Activated T-helper 1 cell treated with Interleukin-2 at 50 U/mL for 16 hours (primary cell): ENCODE results near the gene GALNT13.

Experiments used
- DNase-seq: peaks from one replicate; pipeline ENCODE4 v3.0.0-alpha.2; 2020; ENCODE audit warnings: low read depth

GALNT13 gene

GRCh38 chr2:154307007-154307406 lies 435.3 kb downstream of the GALNT13 start:
- DNase-seq = no peak

DNA sequence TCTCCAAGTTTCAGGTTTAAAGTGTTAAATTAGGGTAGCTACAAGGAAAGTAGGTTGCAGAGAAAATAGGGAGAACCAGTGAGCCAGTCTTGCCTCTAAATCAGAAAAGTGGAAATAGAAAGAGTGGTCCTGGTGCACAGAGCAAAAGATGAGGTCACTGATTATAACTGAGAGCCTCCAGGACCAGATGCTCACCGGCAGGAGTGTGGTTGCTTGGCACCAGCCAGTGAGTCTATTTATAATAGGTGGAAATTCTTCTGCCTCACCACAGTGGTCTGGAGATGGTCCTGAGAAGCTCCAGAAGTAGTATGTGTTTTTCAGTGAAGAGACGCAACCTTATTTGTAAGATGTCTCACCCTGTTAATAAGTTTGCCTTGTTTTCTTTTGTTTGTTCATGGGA lies 452.9 kb downstream of the GALNT13 start:
- no peak for DNase-seq

DNA sequence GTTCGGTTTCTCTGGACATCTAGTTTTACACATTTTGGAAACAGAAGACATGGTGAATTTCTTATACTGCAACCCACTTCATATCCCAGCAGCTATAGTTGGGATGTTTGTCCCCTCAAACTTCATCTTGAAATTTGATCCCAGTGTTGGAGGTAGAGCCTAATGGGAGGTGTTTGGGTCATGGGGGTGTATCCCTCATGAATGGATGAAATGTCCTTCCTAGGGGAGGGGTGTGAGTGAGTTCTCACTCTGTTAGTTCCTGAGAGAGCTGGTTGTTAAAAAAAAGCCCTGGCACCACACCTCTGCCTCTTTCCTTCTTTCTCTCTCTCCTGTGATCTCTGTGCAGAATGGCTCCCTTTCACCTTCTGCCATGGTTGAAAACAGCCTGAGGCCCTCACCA lies 457.8 kb downstream of the GALNT13 start:
- DNase-seq = no peak

DNA sequence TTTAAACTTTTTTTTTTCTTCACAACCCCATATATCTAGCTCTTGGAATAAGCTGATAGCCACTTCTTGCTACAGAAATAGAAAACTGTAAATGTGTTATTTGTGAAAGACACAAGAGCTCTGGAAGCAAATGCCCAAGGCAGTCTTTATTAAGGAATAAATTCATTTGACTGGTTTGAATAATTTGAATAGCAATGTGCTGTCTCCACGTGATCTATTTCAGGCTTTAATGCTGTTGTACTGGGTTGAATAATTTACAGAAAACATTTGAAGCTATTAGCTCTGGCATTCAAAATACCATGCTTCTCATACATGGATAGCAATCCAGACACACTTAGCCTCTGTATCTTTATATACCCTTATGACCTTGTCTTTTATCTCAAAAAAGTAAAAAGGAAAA lies 460.1 kb downstream of the GALNT13 start:
- no peak for DNase-seq

GRCh38 chr2:154336201-154336600 lies 464.5 kb downstream of the GALNT13 start:
- no peak for DNase-seq

GRCh38 chr2:154338352-154338967 lies 466.7 kb downstream of the GALNT13 start:
- DNase-seq = no peak

DNA sequence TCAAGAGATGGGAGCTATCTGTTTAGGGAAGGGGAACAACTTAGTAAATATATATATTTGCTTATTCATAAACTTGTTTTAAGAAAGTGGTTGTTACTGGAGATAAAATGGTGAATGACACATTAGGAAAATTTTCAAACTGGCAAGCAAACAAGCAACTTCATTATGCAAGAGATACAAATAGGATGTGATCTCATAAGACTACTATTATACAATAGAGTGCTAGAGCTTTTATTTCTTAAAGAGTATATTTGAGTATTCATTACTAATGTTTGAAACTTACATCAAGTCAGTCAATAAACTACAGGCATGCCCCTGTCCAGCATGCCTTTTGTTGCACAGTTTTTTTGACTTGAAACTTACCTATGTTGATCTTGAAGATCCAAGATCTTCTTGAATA lies 471.6 kb downstream of the GALNT13 start:
- no peak for DNase-seq

DNA sequence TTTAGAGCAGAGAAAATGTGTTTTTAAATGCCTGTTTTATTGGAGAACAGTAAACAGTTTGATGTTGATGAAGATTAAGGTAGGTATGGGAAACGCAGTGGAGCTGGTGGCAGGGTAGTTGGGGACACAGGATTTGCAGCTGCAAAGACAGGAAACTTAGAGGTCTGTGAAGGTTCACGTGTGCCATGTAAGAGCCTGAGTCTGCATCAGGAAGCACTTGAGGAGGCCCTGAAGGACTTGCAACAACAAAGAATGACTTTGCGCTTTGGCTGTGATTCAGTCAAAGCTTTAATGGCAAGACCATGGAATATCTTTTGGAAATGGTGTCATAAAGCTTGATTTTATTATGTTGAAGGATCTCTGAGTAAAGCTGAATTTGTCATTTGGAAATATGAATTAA lies 479.2 kb downstream of the GALNT13 start:
- no peak for DNase-seq

DNA sequence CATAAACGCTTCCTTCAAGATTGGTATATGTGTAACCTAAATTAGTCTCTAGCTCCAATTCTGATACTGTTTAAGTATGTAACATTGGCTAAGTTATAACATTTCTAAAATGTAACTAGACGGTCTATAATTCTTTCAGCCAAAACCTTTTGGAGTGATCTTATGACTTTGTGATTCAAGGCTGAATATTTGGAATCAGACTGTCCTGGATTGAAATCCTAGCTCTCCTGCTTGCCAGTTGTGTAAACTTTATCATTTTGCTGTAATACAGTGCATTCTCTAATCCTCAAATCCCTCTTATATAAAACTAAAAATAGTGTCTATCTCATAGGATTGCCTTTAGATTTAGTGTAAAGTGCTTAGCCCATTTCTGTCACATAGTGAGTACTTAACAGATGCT lies 489.6 kb downstream of the GALNT13 start:
- no peak for DNase-seq

- no peak for DNase-seq
These were observed 496.4 kb downstream of the GALNT13 start for GRCh38 chr2:154368153-154368552.

GRCh38 chr2:154370873-154371272 lies 499.2 kb downstream of the GALNT13 start:
- DNase-seq = no peak

- no peak for DNase-seq
These were observed 502.7 kb downstream of the GALNT13 start for GRCh38 chr2:154374416-154374815.

DNA sequence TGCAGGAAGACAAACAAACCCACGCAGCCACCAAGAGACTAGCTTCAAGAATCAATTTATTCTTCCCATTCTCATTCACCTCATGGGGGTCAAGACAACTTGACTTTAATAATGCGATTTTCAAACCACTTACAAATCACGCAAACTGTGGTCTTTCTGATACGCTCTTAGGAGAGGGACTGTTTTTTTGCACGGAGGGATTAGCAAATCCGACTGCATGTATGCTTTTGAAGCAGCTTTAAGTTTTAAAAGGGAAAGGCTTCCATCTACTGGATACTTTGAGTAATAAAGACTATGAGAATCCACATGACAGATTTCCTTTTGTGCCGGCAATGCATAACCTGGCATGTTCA lies 503.8 kb downstream of the GALNT13 start:
- DNase-seq = no peak

DNA sequence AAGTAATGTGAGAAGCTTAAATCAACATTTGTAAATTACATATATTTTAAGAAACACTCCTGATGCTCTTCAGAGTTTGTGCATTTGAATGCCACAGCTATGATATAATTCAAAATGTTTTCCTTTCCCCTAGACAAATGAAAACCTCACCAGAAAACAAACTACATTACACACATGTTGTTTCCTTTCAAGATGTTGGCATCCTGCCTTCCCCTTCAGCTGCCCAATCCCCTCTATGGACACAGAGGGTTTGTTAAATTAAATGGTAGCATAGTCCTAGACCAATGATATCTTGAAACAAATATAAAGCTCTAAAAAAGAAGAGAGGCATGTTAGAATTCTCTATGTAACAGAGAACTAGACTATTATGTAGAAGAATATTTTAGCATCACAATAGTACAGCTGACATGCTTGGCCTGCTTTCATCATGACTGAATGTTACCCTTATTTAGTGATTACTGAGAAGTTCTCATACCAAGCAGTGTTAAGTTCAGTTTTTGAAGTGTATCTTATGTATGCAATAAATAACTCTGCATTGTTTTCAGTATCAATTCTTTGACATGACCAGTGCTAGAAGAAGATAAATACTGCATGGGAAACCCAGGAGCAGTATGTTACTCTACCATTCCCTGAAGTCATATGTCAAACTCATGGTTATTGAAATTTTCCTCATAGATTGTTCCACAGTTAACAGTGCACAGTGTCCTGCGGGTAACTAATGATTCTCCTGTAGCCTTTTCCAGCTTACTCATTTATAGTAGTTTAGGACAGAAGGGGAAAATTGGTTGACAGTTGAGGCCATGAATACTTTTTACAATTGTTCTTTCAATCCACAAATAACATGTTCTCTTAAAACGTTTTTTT lies 510.4 kb downstream of the GALNT13 start:
- no peak for DNase-seq

DNA sequence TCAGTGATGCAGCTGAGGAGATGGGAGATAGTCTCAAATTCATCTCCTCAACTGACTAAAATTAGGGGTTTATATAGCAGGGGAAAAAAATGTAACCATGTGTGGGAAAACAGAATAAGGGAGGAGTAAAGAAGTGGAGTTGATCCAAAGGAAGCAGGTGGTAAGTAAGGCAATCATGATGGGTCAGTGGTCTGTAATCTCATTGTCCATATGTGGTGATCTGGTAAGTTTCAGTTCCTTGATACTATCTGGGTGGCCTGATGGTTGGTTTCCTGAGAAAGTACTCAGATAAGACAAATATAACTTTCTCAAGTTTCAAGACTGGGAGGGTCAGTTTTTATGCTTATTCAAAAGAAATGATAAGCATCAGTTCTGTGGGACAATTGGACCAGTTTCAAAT lies 514.5 kb downstream of the GALNT13 start:
- DNase-seq = no peak

DNA sequence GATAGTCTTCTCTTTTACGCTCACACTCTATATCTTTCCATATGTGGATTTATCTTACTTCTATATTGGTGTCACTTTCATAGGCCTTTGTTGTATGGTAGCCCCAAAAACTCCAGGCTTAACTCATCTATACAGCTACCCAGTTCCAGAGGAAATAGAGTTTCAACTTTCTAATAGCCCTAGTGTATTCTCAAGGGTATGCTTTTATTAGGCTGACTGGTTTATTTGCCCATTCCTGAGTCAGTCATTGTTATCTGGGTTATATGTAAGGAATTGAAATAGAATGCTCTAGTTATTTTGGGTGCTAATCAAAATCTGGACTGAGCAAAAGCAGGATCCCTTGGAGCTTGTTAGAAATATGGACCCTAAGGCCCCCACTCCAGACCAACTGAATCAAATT lies 519.3 kb downstream of the GALNT13 start:
- DNase-seq = no peak

DNA sequence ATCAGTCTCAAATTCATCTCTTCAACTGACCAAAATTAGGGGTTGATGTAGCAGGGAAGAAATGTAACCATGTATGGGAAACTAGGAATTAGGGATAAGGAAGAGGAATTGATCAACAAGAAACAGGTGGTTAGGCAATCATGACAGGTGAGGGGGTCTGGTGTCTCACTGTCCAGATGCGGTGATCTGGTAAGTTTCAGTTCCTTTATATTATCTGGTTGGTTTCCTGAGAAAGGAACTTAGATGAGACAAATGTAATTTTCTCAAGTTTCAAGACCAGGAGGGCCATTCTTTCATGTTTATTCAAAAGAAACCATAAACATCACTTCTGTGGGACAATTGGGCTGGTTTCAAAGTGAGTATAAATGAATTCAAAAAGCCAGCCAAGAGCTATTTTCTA lies 520.5 kb downstream of the GALNT13 start:
- no peak for DNase-seq

DNA sequence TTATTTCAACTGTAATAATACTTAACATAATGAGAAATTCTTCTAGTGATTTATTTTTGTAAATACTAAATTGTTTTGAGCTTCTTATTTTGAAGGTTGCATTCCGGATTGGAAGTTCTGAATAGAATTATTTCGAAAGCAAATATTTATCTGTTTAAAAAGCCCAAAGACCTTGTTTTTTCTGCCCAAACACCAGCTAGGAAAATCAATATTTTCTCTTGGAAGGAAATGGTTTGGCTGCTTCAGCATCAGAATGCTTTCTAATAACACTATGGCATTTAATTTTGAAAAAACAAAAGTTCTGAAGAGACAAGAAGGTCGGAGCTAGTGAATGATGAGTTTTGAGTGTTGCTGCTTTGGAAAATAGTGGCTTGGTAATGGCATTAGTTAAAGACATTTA lies 522.9 kb downstream of the GALNT13 start:
- no peak for DNase-seq

DNA sequence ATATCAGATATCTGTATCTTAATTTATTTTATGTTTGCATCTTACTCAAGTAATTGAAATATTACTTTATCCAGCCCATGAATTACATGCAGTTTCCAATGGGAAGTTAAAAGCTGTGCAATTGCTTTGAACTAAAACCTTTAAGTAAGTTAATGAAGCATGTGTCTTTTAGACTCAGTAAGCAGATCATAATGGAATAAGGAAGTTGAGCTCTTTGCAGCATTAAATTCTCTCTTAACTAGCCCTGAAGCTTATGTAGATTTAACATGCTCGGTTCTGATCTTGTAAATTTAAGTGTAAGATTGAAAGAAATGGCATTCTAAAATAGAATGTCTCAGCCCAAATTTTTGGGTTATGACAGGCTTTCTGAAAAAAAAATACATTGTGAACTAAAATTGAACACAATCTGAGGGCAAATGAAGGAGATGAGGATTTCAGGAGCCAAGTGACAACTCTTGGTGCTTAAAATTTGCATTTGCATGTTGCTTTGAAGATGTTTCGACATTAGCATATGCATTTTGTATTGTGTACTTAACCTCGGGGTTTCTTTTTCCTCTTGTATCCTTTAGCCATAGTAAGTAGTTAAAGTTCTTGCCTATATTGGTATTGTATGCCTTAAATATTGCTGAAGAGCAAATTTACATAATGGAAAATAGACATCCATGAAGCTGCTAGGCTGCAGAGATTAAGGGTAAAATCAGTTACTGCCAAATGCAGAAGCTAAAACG lies 529.0 kb downstream of the GALNT13 start:
- no peak for DNase-seq

GRCh38 chr2:154402213-154402612 lies 530.5 kb downstream of the GALNT13 start:
- no peak for DNase-seq

- no peak for DNase-seq
These were observed 531.6 kb downstream of the GALNT13 start for GRCh38 chr2:154403242-154403790.

- no peak for DNase-seq
These were observed 537.1 kb downstream of the GALNT13 start for GRCh38 chr2:154408786-154409185.

GRCh38 chr2:154422251-154422650 lies 550.5 kb downstream of the GALNT13 start:
- no peak for DNase-seq
